Measurements from ENCODE around the gene ERBB4.

ERBB4 gene

GRCh38 chr2:211436182-211436581, 1102.4 kb downstream of the ERBB4 start:
- no peak overlapping the region for H3K9ac ChIP-seq (ENCODE audit: low read depth, low read length, poor library complexity)
- H3K36me3 ChIP-seq (replicated peaks in 1 of 2; ENCODE audit: control insufficient read depth in 2 of 2, insufficient read depth in 2 of 2, low read length in 2 of 2): no peaks in the 10 kb centered on the region
- H2AFZ ChIP-seq (ENCODE audit: low read length): no peak overlapping the region
- no peak overlapping the region for H3K27ac ChIP-seq (replicated peaks; ENCODE audit: low read length)
- no peaks in the 10 kb centered on the region for H3K27me3 ChIP-seq (ENCODE audit: control insufficient read depth in 3 of 3, insufficient read depth in 3 of 3, low read depth in 1 of 3, low read length in 3 of 3)
- no peaks in the 10 kb centered on the region for H3K79me1 ChIP-seq (ENCODE audit: low read depth, low read length)
- H2AK5ac ChIP-seq (ENCODE audit: low read depth, low read length): no peak overlapping the region
- no peak overlapping the region for H3K14ac ChIP-seq (ENCODE audit: low read length)
- WGBS, 2 donors (ENCODE audit: extremely low coverage in 2 of 2, insufficient read length in 2 of 2, insufficient replicate concordance in 1 of 2): no CpG with 5 or more reads among the region's 1 CpG
- H2BK15ac ChIP-seq (ENCODE audit: low read length): no peak overlapping the region
- no peaks in the 10 kb centered on the region for H3K4me1 ChIP-seq (ENCODE audit: control insufficient read depth in 2 of 2, insufficient read depth in 1 of 2, low read depth in 1 of 2, low read length in 2 of 2)
- no peak overlapping the region for H4K91ac ChIP-seq (ENCODE audit: low read depth, low read length, poor library complexity)
- no peak overlapping the region for H3K23ac ChIP-seq (ENCODE audit: low read depth, low read length, poor library complexity)
- H2BK12ac ChIP-seq (ENCODE audit: low read length): no peak overlapping the region
- H3K9me3 ChIP-seq (replicated peaks in 1 of 2; ENCODE audit: control insufficient read depth in 2 of 2, insufficient read depth in 1 of 2, low read depth in 1 of 2, low read length in 2 of 2): no peaks in the 10 kb centered on the region
- no peak for DNase-seq (ENCODE audit: low spot score)
- H2BK120ac ChIP-seq (ENCODE audit: low read depth, low read length): no peak overlapping the region
- no peak overlapping the region for H3K4me3 ChIP-seq (ENCODE audit: low read length in 2 of 2)
- no peak overlapping the region for H2BK5ac ChIP-seq (ENCODE audit: low read length)
- H4K8ac ChIP-seq (ENCODE audit: low read depth, low read length): no peak overlapping the region
- no peak overlapping the region for H3K4me2 ChIP-seq (ENCODE audit: insufficient read depth, low read length, poor library complexity, severe bottlenecking)
- no peak overlapping the region for H3K4ac ChIP-seq (ENCODE audit: low read length)
- H3K18ac ChIP-seq (ENCODE audit: low read length): no peak overlapping the region

- no peak overlapping the region for H3K18ac ChIP-seq (ENCODE audit: low read length)
- DNase-seq (ENCODE audit: low spot score): no peak
- no peak overlapping the region for H2AK5ac ChIP-seq (ENCODE audit: low read depth, low read length)
- no peak overlapping the region for H2AFZ ChIP-seq (ENCODE audit: low read length)
- H4K8ac ChIP-seq (ENCODE audit: low read depth, low read length): no peak overlapping the region
- no peak overlapping the region for H3K4ac ChIP-seq (ENCODE audit: low read length)
- no peak overlapping the region for H3K9ac ChIP-seq (ENCODE audit: low read depth, low read length, poor library complexity)
- H4K91ac ChIP-seq (ENCODE audit: low read depth, low read length, poor library complexity): no peak overlapping the region
- WGBS, 2 donors (ENCODE audit: extremely low coverage in 2 of 2, insufficient read length in 2 of 2, insufficient replicate concordance in 1 of 2): no CpG with 5 or more reads among the region's 9 CpGs
- H3K14ac ChIP-seq (ENCODE audit: low read length): no peak overlapping the region
- no peak overlapping the region for H3K23ac ChIP-seq (ENCODE audit: low read depth, low read length, poor library complexity)
- no peaks in the 10 kb centered on the region for H3K27me3 ChIP-seq (ENCODE audit: control insufficient read depth in 3 of 3, insufficient read depth in 3 of 3, low read depth in 1 of 3, low read length in 3 of 3)
- H2BK15ac ChIP-seq (ENCODE audit: low read length): no peak overlapping the region
- H3K9me3 ChIP-seq (replicated peaks in 1 of 2; ENCODE audit: control insufficient read depth in 2 of 2, insufficient read depth in 1 of 2, low read depth in 1 of 2, low read length in 2 of 2): no peaks in the 10 kb centered on the region
- no peak overlapping the region for H2BK120ac ChIP-seq (ENCODE audit: low read depth, low read length)
- H3K79me1 ChIP-seq (ENCODE audit: low read depth, low read length): no peaks in the 10 kb centered on the region
- H3K4me1 ChIP-seq (ENCODE audit: control insufficient read depth in 2 of 2, insufficient read depth in 1 of 2, low read depth in 1 of 2, low read length in 2 of 2): no peaks in the 10 kb centered on the region
- no peak overlapping the region for H2BK12ac ChIP-seq (ENCODE audit: low read length)
- no peak overlapping the region for H3K4me2 ChIP-seq (ENCODE audit: insufficient read depth, low read length, poor library complexity, severe bottlenecking)
- no peak overlapping the region for H3K4me3 ChIP-seq (ENCODE audit: low read length in 2 of 2)
- no peak overlapping the region for H2BK5ac ChIP-seq (ENCODE audit: low read length)
- no peak overlapping the region for H3K27ac ChIP-seq (replicated peaks; ENCODE audit: low read length)
- H3K36me3 ChIP-seq (replicated peaks in 1 of 2; ENCODE audit: control insufficient read depth in 2 of 2, insufficient read depth in 2 of 2, low read length in 2 of 2): no peaks in the 10 kb centered on the region
Observed at GRCh38 chr2:211435331-211435730, 1103.3 kb downstream of the ERBB4 start.

GRCh38 chr2:211434773-211435172, 1103.8 kb downstream of the ERBB4 start:
- Histone ChIP-seq H3K36me3 (replicated peaks in 1 of 2; ENCODE audit: control insufficient read depth in 2 of 2, insufficient read depth in 2 of 2, low read length in 2 of 2) (no peaks in the 10 kb centered on the region), H2AFZ (ENCODE audit: low read length) (no peak overlapping the region), H3K27ac (replicated peaks; ENCODE audit: low read length) (no peak overlapping the region), H3K9ac (ENCODE audit: low read depth, low read length, poor library complexity) (no peak overlapping the region), H3K79me1 (ENCODE audit: low read depth, low read length) (no peaks in the 10 kb centered on the region), H3K4me3 (ENCODE audit: low read length in 2 of 2) (no peak overlapping the region), H3K18ac (ENCODE audit: low read length) (no peak overlapping the region), H2BK12ac (ENCODE audit: low read length) (no peak overlapping the region), H2BK120ac (ENCODE audit: low read depth, low read length) (no peak overlapping the region), H2AK5ac (ENCODE audit: low read depth, low read length) (no peak overlapping the region), H3K14ac (ENCODE audit: low read length) (no peak overlapping the region), H2BK5ac (ENCODE audit: low read length) (no peak overlapping the region), H2BK15ac (ENCODE audit: low read length) (no peak overlapping the region), H3K27me3 (ENCODE audit: control insufficient read depth in 3 of 3, insufficient read depth in 3 of 3, low read depth in 1 of 3, low read length in 3 of 3) (no peaks in the 10 kb centered on the region), H3K23ac (ENCODE audit: low read depth, low read length, poor library complexity) (no peak overlapping the region), H3K4me1 (ENCODE audit: control insufficient read depth in 2 of 2, insufficient read depth in 1 of 2, low read depth in 1 of 2, low read length in 2 of 2) (no peaks in the 10 kb centered on the region), H3K4me2 (ENCODE audit: insufficient read depth, low read length, poor library complexity, severe bottlenecking) (no peak overlapping the region), H3K9me3 (replicated peaks in 1 of 2; ENCODE audit: control insufficient read depth in 2 of 2, insufficient read depth in 1 of 2, low read depth in 1 of 2, low read length in 2 of 2) (no peaks in the 10 kb centered on the region), H4K8ac (ENCODE audit: low read depth, low read length) (no peak overlapping the region), H4K91ac (ENCODE audit: low read depth, low read length, poor library complexity) (no peak overlapping the region), H3K4ac (ENCODE audit: low read length) (no peak overlapping the region)
- no peak for DNase-seq (ENCODE audit: low spot score)
- WGBS, 2 donors (ENCODE audit: extremely low coverage in 2 of 2, insufficient read length in 2 of 2, insufficient replicate concordance in 1 of 2): no CpG with 5 or more reads among the region's 3 CpGs

- Histone ChIP-seq H3K9ac (ENCODE audit: low read depth, low read length, poor library complexity) (no peak overlapping the region), H3K36me3 (replicated peaks in 1 of 2; ENCODE audit: control insufficient read depth in 2 of 2, insufficient read depth in 2 of 2, low read length in 2 of 2) (no peaks in the 10 kb centered on the region), H3K18ac (ENCODE audit: low read length) (no peak overlapping the region), H2BK12ac (ENCODE audit: low read length) (no peak overlapping the region), H3K4me1 (ENCODE audit: control insufficient read depth in 2 of 2, insufficient read depth in 1 of 2, low read depth in 1 of 2, low read length in 2 of 2) (peaks cover 0 to 3% of the 10 kb centered on the region in 2 donors), H3K79me1 (ENCODE audit: low read depth, low read length) (no peaks in the 10 kb centered on the region), H3K14ac (ENCODE audit: low read length) (no peak overlapping the region), H3K4me2 (ENCODE audit: insufficient read depth, low read length, poor library complexity, severe bottlenecking) (no peak overlapping the region), H3K4me3 (ENCODE audit: low read length in 2 of 2) (no peak overlapping the region), H3K23ac (ENCODE audit: low read depth, low read length, poor library complexity) (no peak overlapping the region), H4K8ac (ENCODE audit: low read depth, low read length) (no peak overlapping the region), H2BK120ac (ENCODE audit: low read depth, low read length) (no peak overlapping the region), H2AFZ (ENCODE audit: low read length) (no peak overlapping the region), H2BK5ac (ENCODE audit: low read length) (no peak overlapping the region), H2BK15ac (ENCODE audit: low read length) (no peak overlapping the region), H3K27ac (replicated peaks; ENCODE audit: low read length) (no peak overlapping the region), H2AK5ac (ENCODE audit: low read depth, low read length) (no peak overlapping the region), H4K91ac (ENCODE audit: low read depth, low read length, poor library complexity) (no peak overlapping the region), H3K27me3 (ENCODE audit: control insufficient read depth in 3 of 3, insufficient read depth in 3 of 3, low read depth in 1 of 3, low read length in 3 of 3) (no peaks in the 10 kb centered on the region), H3K9me3 (replicated peaks in 1 of 2; ENCODE audit: control insufficient read depth in 2 of 2, insufficient read depth in 1 of 2, low read depth in 1 of 2, low read length in 2 of 2) (no peaks in the 10 kb centered on the region), H3K4ac (ENCODE audit: low read length) (no peak overlapping the region)
- no peak for DNase-seq (ENCODE audit: low spot score)
- WGBS, 2 donors (ENCODE audit: extremely low coverage in 2 of 2, insufficient read length in 2 of 2, insufficient replicate concordance in 1 of 2): no CpG with 5 or more reads among the region's 3 CpGs
Observed at GRCh38 chr2:211429256-211429920, 1109.2 kb downstream of the ERBB4 start.

Data from neuronal stem cell (in vitro differentiated cells).